Fibroblast of lung (primary cell): ENCODE data around the gene EXOC3L2.

Source experiments
- EZH2 ChIP-seq: IDR thresholded peaks from 2 replicates; pipeline ENCODE4 v1.5.1; 2012; ENCODE audit warnings: low read length, control low read depth, mild to moderate bottlenecking; ENCODE audit errors: missing control alignments
- TF ChIP-seq, protein P1 (sequence below), 2 donors: IDR thresholded peaks in 1 of 2; conservative IDR thresholded peaks in 1 of 2; 1 replicate in 1 of 2; 2 replicates in 1 of 2; pipeline ENCODE4 v1.5.1; 2011 to 2012; ENCODE audit warnings: low read length in 2 of 2, control low read depth in 1 of 2, inconsistent platforms in 1 of 2, low read depth in 1 of 2, mild to moderate bottlenecking in 1 of 2

DNA sequence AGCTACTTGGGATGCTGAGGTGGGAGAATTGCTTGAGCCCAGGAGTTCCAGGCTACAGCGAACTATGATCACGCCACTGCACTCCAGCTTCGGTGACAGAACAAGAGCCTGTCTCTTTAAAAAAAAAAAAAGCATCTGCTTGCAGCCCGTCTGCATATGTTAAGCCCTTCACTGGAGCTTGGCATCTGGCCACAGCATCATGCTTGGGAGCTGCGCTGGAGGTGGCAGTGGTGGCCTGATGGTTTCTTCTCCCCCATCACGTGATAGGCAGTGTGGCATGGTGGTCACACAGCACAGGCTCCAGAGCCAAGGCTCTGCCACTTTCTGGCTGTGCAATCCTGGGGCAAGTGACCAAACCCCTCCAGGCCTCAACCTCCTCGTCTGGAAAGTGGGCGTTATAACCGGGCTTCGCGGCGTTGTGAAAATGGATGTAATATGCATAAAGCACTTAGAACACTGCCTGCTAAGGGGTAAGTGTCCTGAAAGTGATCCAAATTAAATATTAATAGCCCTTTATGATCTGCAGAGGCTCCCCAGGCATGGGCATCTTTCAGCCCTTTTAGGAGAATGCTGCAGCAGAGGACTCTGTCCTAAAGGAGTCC is 30.3 kb upstream of the EXOC3L2 start:
- TF ChIP-seq, protein P1, sequence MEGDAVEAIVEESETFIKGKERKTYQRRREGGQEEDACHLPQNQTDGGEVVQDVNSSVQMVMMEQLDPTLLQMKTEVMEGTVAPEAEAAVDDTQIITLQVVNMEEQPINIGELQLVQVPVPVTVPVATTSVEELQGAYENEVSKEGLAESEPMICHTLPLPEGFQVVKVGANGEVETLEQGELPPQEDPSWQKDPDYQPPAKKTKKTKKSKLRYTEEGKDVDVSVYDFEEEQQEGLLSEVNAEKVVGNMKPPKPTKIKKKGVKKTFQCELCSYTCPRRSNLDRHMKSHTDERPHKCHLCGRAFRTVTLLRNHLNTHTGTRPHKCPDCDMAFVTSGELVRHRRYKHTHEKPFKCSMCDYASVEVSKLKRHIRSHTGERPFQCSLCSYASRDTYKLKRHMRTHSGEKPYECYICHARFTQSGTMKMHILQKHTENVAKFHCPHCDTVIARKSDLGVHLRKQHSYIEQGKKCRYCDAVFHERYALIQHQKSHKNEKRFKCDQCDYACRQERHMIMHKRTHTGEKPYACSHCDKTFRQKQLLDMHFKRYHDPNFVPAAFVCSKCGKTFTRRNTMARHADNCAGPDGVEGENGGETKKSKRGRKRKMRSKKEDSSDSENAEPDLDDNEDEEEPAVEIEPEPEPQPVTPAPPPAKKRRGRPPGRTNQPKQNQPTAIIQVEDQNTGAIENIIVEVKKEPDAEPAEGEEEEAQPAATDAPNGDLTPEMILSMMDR (conservative IDR thresholded peaks at IDR 0.05 in 1 of 2, IDR thresholded peaks at IDR 0.05 in 1 of 2; ENCODE audit: low read depth in 1 of 2, low read length in 2 of 2) = no peak
- no peak for TF ChIP-seq EZH2
